Duodenal mucosa (tissue), 2 donors: Measurements from ENCODE around the gene GRID2.
A peak's percentile ranks its signal among the peaks of the same experiment; 100 is the strongest.

Experiments used
- H3K27ac ChIP-seq: one replicate; pipeline ENCODE4 v1.7.0; 2013; ENCODE audit warnings: low read depth, low read length
- H3K27me3 ChIP-seq, 2 donors: one replicate each; pipeline ENCODE4 v1.7.0; 2013; ENCODE audit warnings: low read length in 2 of 2, control low read depth in 1 of 2; ENCODE audit not compliant: insufficient read depth in 2 of 2, control insufficient read depth in 1 of 2
- H3K36me3 ChIP-seq, 2 donors: one replicate each; pipeline ENCODE4 v1.7.0; 2013; ENCODE audit warnings: low read length in 2 of 2, control low read depth in 1 of 2; ENCODE audit not compliant: insufficient read depth in 2 of 2, control insufficient read depth in 1 of 2
- H3K4me1 ChIP-seq, 2 donors: one replicate each; pipeline ENCODE4 v1.7.0; 2013; ENCODE audit warnings: low read length in 2 of 2, control low read depth in 1 of 2; ENCODE audit not compliant: insufficient read depth in 2 of 2, control insufficient read depth in 1 of 2
- H3K4me3 ChIP-seq, 2 donors: one replicate each; pipeline ENCODE4 v1.7.0; 2013; ENCODE audit warnings: low read length in 2 of 2, low read depth in 1 of 2
- H3K9ac ChIP-seq, 2 donors: one replicate each; pipeline ENCODE4 v1.7.0; 2013; ENCODE audit warnings: low read length in 2 of 2, low read depth in 1 of 2
- H3K9me3 ChIP-seq, 2 donors: one replicate each; pipeline ENCODE4 v1.7.0; 2013; ENCODE audit warnings: low read length in 2 of 2, control low read depth in 1 of 2; ENCODE audit not compliant: control insufficient read depth in 1 of 2

Gene GRID2

GRCh38 chr4:93759506-93759905 lies 1455.7 kb downstream of the GRID2 start:
- Histone ChIP-seq H3K27ac (no peak overlapping the region), H3K36me3 (no peaks in the 10 kb centered on the region), H3K4me1 (peaks cover 0 to 24% of the 10 kb centered on the region in 2 donors), H3K4me3 (no peak overlapping the region), H3K27me3 (no peaks in the 10 kb centered on the region), H3K9me3 (no peaks in the 10 kb centered on the region), H3K9ac (no peak overlapping the region)

- no peaks in the 10 kb centered on the region for H3K27me3 ChIP-seq
- no peaks in the 10 kb centered on the region for H3K9me3 ChIP-seq
These were observed 1456.5 kb downstream of the GRID2 start for GRCh38 chr4:93760284-93760683.

GRCh38 chr4:93761286-93761685 lies 1457.5 kb downstream of the GRID2 start:
- Histone ChIP-seq H3K9ac (no peak overlapping the region), H3K9me3 (no peaks in the 10 kb centered on the region), H3K27me3 (no peaks in the 10 kb centered on the region), H3K4me1 (peaks cover 0 to 24% of the 10 kb centered on the region in 2 donors), H3K4me3 (no peak overlapping the region), H3K27ac (no peak overlapping the region), H3K36me3 (no peaks in the 10 kb centered on the region)

More at GRCh38 chr4:93760284-93760683, 1456.5 kb downstream of the GRID2 start:
- Histone ChIP-seq H3K4me3 (no peak overlapping the region), H3K27ac (no peak overlapping the region), H3K9ac (no peak overlapping the region), H3K36me3 (no peaks in the 10 kb centered on the region), H3K4me1 (peaks cover 0 to 24% of the 10 kb centered on the region in 2 donors)

GRCh38 chr4:93764639-93765246 lies 1461.0 kb downstream of the GRID2 start:
- Histone ChIP-seq H3K4me1 (peaks cover 0 to 15% of the 10 kb centered on the region in 2 donors), H3K4me3 (no peak overlapping the region), H3K9me3 (no peaks in the 10 kb centered on the region), H3K9ac (no peak overlapping the region), H3K27me3 (peaks cover 0 to 2% of the 10 kb centered on the region in 2 donors), H3K36me3 (no peaks in the 10 kb centered on the region), H3K27ac (no peak overlapping the region)

GRCh38 chr4:93767917-93768316 lies 1464.2 kb downstream of the GRID2 start:
- Histone ChIP-seq H3K27ac (no peak overlapping the region), H3K9me3 (no peaks in the 10 kb centered on the region), H3K4me3 (no peak overlapping the region), H3K4me1 (no peaks in the 10 kb centered on the region), H3K36me3 (no peaks in the 10 kb centered on the region), H3K9ac (no peak overlapping the region), H3K27me3 (peaks cover 0 to 2% of the 10 kb centered on the region in 2 donors)

- Histone ChIP-seq H3K9ac (no peak overlapping the region), H3K9me3 (no peaks in the 10 kb centered on the region), H3K4me1 (no peaks in the 10 kb centered on the region), H3K4me3 (no peak overlapping the region), H3K27ac (no peak overlapping the region), H3K27me3 (peaks cover 0 to 2% of the 10 kb centered on the region in 2 donors), H3K36me3 (no peaks in the 10 kb centered on the region)
These were observed 1466.4 kb downstream of the GRID2 start for GRCh38 chr4:93770201-93770600.

- Histone ChIP-seq H3K27me3 (peaks cover 0 to 2% of the 10 kb centered on the region in 2 donors), H3K27ac (no peak overlapping the region), H3K9ac (peak overlapping the region in 1 of 2 donors; percentile 45), H3K4me1 (no peaks in the 10 kb centered on the region), H3K36me3 (no peaks in the 10 kb centered on the region), H3K9me3 (no peaks in the 10 kb centered on the region), H3K4me3 (peak overlapping the region; percentile 51 to 55)
These were observed 1468.1 kb downstream of the GRID2 start for GRCh38 chr4:93771640-93772411.

- Histone ChIP-seq H3K27me3 (peaks cover 0 to 2% of the 10 kb centered on the region in 2 donors), H3K4me3 (no peak overlapping the region), H3K36me3 (no peaks in the 10 kb centered on the region), H3K4me1 (no peaks in the 10 kb centered on the region), H3K9me3 (no peaks in the 10 kb centered on the region), H3K9ac (no peak overlapping the region), H3K27ac (no peak overlapping the region)
These were observed 1469.1 kb downstream of the GRID2 start for GRCh38 chr4:93772858-93773257.

- Histone ChIP-seq H3K9ac (no peak overlapping the region), H3K27me3 (no peaks in the 10 kb centered on the region), H3K36me3 (no peaks in the 10 kb centered on the region), H3K9me3 (no peaks in the 10 kb centered on the region), H3K4me1 (no peaks in the 10 kb centered on the region), H3K27ac (no peak overlapping the region), H3K4me3 (no peak overlapping the region)
These were observed 1471.8 kb downstream of the GRID2 start for GRCh38 chr4:93775551-93775950.

- Histone ChIP-seq H3K9me3 (no peaks in the 10 kb centered on the region), H3K4me1 (no peaks in the 10 kb centered on the region), H3K27me3 (no peaks in the 10 kb centered on the region), H3K36me3 (no peaks in the 10 kb centered on the region), H3K27ac (no peak overlapping the region), H3K9ac (no peak overlapping the region), H3K4me3 (no peak overlapping the region)
These were observed 1472.8 kb downstream of the GRID2 start for GRCh38 chr4:93776386-93777080.
